GM21390 (cell line): ENCODE data around the gene BFSP1.

Experiments
- ATAC-seq: cut with Tn5 transposase; IDR thresholded peaks from one replicate; pipeline ENCODE4 v1.9.1; 2021; ENCODE audit not compliant: unreplicated experiment

Gene BFSP1

GRCh38 chr20:17524560-17524959 lies 6.6 kb downstream of the BFSP1 start:
- ATAC-seq: no peak

DNA sequence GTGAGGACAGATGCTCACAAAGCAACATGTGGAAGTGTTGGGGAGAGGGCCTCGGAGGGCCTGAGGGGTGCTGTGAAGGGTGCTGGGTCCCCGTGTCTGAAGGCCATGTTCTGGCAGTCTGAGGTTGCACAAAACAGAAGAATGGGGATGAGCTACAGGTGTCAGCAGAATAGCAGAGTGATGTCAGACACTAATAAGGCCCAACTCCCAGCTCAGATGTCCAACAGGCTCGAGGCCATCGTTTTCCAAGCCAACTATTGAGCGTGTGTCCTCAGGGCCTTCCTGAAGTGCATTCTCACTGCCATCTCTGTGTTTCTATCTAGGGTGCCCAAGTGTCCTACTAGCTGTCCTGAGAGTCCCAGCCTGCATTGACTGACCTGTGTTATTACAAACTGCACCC lies 7.9 kb downstream of the BFSP1 start:
- ATAC-seq: no peak

DNA sequence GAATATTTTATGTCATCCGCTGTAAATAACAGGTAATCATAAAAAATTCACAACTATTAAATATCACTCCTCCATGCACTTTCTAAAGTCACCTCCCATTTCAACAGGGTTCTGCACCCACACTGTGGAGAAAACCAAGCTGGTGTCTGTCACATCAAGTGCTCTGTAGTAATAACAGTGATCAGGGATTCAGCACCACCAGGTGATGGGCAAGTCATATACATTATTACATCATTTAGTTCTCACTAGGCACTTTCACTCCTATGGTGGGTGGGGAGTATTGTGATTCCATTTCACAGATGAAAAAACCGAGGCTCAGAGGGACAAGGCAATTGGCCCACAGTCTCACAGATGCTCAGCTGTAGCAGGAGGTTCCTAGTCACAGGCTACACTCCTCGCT lies 8.7 kb downstream of the BFSP1 start:
- no peak for ATAC-seq

DNA sequence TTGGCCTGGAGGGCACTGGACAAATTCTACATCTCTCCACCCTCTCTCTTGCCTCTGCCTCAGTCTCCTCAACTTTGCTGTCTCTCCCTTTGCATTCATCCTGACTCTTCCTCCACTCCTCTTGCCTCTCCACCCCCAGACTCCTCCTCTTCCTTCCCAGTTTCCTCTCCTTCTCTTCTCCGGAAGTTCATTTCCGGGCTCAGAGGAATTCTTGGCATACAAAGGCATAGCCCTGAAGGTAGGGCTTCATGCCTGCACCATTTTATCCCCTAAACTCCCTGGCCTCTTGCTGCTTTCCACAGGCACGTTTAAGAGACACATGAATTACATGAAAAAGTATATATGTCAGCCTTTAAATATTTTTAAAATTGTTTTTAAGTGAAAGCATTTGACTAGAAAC lies 10.6 kb downstream of the BFSP1 start:
- no peak for ATAC-seq

- ATAC-seq: no peak
These were observed 11.4 kb downstream of the BFSP1 start for GRCh38 chr20:17519606-17520285.

DNA sequence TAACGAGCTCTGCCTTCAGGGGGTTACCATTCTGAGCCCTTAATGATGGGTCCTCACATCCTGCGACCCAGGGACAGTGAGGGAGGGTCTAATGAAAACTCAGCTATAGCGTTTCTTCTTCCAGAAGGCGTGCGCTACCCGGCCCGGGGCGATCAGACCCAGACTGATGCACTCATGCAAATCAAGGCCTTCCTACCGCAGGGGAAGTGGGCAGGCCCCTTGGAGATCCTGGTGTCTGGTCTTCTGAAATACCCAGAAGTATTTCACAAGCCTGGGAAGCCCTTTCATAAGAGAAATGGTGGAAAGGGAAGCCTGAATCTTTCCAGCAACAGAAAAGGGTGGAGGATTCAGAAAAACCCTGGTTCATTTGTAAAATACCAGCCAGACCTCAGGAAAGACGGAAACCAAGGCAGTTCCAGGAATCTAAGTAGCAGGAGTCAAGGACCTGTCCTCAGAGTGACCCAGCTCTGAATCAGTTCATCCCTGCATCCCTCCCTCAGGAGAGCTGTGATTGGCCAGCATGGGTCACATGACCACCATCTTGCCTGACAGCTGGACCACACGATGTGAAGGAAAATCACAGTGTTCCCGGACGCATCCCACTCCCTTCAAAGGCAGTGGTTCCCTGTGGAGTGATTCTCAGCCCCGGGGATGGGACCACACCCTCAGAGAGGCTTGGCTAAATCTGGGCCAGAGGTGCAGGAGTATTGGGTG lies 12.7 kb downstream of the BFSP1 start:
- no peak for ATAC-seq

GRCh38 chr20:17515053-17515452 lies 16.1 kb downstream of the BFSP1 start:
- no peak for ATAC-seq

DNA sequence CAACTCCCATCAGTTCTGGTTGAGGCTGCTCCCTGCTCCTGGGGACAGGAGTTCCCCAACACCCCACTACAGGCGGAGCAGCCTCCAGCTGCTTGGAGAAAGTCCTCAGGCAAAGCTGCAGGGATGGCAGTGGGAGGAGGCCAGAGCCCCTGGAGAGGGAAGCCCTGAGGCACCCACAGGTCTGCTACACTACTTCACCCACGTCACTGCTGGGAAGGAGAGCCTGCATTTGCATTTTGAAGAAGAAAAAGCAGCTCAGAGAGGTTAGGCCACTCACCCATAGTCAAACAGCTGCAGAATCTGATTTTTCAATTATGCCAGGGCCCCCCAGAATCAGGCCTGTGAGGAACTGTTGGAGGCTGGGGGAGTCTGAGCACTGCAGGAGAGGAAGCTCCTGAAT lies 17.2 kb downstream of the BFSP1 start:
- no peak for ATAC-seq

- no peak for ATAC-seq
These were observed 19.8 kb downstream of the BFSP1 start for GRCh38 chr20:17511401-17511800.

GRCh38 chr20:17510548-17510947 lies 20.6 kb downstream of the BFSP1 start:
- ATAC-seq: no peak

- no peak for ATAC-seq
These were observed 22.4 kb downstream of the BFSP1 start for GRCh38 chr20:17508756-17509155.

GRCh38 chr20:17507531-17507930 lies 23.6 kb downstream of the BFSP1 start:
- no peak for ATAC-seq

- ATAC-seq: no peak
These were observed 24.1 kb downstream of the BFSP1 start for GRCh38 chr20:17507032-17507431.

GRCh38 chr20:17505636-17506517 lies 25.3 kb downstream of the BFSP1 start:
- ATAC-seq: no peak

DNA sequence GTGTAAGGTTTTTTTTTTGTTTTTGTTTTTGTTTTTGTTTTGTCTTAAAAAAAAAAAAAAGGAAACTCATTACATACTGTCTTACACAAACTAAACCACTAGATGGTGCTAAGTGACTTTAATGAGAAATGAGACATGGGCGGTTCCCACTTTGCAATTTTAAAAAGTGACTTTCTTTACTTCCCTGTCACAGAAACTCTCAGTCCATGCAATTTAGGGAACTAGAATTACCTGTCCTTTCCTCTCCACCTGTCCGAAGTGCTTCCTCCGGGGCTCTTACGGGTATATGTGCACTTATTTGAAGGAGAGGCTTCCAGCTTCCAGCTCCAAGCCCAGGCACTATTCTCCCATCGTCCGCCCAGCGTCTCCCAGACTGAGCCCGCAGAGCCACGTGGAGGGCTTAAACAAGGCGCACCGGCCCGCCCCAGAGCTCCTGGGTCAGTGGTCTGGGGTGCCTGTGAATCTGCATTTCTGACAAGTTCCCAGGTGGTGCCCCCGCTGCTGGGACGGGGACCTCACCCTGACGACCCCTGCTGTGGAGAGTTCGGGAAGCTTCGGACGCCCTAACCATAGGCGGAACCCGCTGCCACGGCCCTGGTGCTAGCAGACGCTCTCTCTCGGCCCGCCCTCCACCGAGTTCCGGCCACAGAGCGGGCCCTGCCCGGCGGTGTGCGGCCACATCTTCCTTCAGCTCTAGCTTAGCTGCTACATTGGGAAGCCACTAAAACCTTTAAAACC lies 26.1 kb downstream of the BFSP1 start:
- ATAC-seq: peak; percentile 74

GRCh38 chr20:17504066-17504897 lies 26.9 kb downstream of the BFSP1 start:
- peak; percentile 19 for ATAC-seq

GRCh38 chr20:17503301-17504065 lies 27.7 kb downstream of the BFSP1 start:
- no peak for ATAC-seq

GRCh38 chr20:17502105-17502504 lies 29.1 kb downstream of the BFSP1 start:
- no peak for ATAC-seq

GRCh38 chr20:17501701-17502100 lies 29.5 kb downstream of the BFSP1 start:
- ATAC-seq: no peak
